Right atrium auricular region (tissue), 2 donors: ENCODE data around the gene GDPGP1. TPM values are rescaled to one million over a fixed set of nuclear protein-coding genes. Genes with fewer than 3 reads are reported as not detected.

Experiments used
- DNase-seq: peaks from one replicate; pipeline ENCODE4 v3.0.0-alpha.2; 2019; ENCODE audit warnings: low spot score
- H3K27ac ChIP-seq, 2 donors: fragments of 200-600 bp; sonication (generic); 1 replicate in 1 of 2; 2 replicates in 1 of 2; pipeline ENCODE4 v1.5.1; 2016 to 2019
- H3K27me3 ChIP-seq, 2 donors: fragments of 200-600 bp; sonication (generic); one replicate each; pipeline versions ENCODE4 v1.5.1 to v1.6.0; 2017 to 2019
- H3K36me3 ChIP-seq: fragments of 200-600 bp; sonication (generic); one replicate; pipeline ENCODE4 v1.5.1; 2016
- H3K4me1 ChIP-seq, 2 donors: fragments of 200-600 bp; sonication (generic); one replicate each; pipeline versions ENCODE4 v1.5.1 to v1.6.0; 2017 to 2019
- H3K4me3 ChIP-seq, 2 donors: fragments of 200-600 bp; sonication (generic); 1 replicate in 1 of 2; 2 replicates in 1 of 2; pipeline ENCODE4 v1.5.1; 2017 to 2019; ENCODE audit warnings: mild to moderate bottlenecking in 1 of 2, moderate library complexity in 1 of 2
- H3K9me3 ChIP-seq, 2 donors: fragments of 200-600 bp; sonication (generic); one replicate each; pipeline ENCODE4 v1.5.1; 2019
- total RNA-seq, 2 donors: library from RNA; depleted of rRNA; stranded (reverse); fragments of >200 nt; gene quantifications; one replicate each; pipeline ENCODE4 v1.1.0, GENCODE V29; 2016
- TF ChIP-seq, protein P1 (sequence below), 2 donors: fragments of 200-600 bp; sonication (generic); IDR thresholded peaks; one replicate each; pipeline ENCODE4 v1.5.1; 2019; ENCODE audit warnings: antibody characterized with exemption in 2 of 2

The GDPGP1 gene
- total RNA-seq, 2 donors from 2014 or later: 8.6 to 16.1 TPM

DNA sequence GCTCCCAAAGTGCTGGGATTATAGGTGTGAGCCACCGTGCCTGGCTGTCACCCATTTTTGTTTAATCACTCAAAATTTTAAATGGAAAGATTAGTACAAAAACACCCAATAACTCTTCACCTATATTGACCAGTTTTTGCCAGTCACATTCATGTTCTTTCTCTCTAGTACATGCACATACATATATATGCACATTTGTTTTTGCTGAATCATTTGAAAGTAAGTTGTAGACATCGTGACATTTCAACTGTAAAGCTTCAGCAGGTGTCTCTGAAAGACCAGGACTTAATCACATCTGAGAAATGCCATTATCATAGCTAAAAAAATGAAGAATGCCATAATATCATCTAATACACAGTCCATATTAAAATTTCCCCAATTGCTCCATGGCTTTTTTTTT lies 39.4 kb upstream of the GDPGP1 start:
- DNase-seq: no peak
- Histone ChIP-seq H3K9me3 (no peaks in the 10 kb centered on the region), H3K27me3 (no peaks in the 10 kb centered on the region), H3K36me3 (no peaks in the 10 kb centered on the region), H3K27ac (no peak overlapping the region), H3K4me3 (no peak overlapping the region), H3K4me1 (peaks cover 0 to 31% of the 10 kb centered on the region in 2 donors)
- TF ChIP-seq, protein P1, sequence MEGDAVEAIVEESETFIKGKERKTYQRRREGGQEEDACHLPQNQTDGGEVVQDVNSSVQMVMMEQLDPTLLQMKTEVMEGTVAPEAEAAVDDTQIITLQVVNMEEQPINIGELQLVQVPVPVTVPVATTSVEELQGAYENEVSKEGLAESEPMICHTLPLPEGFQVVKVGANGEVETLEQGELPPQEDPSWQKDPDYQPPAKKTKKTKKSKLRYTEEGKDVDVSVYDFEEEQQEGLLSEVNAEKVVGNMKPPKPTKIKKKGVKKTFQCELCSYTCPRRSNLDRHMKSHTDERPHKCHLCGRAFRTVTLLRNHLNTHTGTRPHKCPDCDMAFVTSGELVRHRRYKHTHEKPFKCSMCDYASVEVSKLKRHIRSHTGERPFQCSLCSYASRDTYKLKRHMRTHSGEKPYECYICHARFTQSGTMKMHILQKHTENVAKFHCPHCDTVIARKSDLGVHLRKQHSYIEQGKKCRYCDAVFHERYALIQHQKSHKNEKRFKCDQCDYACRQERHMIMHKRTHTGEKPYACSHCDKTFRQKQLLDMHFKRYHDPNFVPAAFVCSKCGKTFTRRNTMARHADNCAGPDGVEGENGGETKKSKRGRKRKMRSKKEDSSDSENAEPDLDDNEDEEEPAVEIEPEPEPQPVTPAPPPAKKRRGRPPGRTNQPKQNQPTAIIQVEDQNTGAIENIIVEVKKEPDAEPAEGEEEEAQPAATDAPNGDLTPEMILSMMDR (IDR thresholded peaks at IDR 0.05): no peak

DNA sequence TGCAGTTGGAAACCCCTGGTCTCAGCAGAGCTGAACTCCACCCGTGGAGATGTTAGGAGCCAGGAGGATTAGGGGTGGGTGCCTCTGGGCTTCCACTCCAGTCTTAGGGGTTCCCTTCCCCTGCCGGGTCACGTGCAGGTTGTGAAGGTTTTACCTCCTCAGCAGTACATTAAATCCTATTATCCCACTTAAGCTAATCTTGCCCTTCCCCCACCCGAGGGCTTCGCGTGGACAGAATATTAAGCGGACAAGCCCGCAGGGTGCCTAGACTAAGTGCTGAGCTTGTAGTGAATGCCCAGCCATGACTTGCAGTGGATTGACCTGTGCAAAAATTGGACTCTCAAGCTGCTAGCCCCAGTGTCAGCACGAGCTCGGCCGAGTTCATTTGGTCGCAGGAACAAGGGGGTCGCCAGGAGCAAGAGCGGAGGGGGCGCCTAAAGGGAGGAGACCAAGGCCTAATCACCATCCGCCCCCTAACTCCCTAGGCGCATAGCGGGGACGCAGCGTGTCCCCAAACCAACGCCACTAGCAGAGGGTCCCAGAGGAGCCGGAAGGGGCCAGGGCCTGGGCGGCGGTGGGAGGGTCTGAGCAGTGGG lies 33.4 kb upstream of the GDPGP1 start:
- no peak for DNase-seq
- Histone ChIP-seq H3K27me3 (no peaks in the 10 kb centered on the region), H3K4me3 (peak overlapping the region; percentile 67 to 84), H3K9me3 (no peaks in the 10 kb centered on the region), H3K27ac (peak overlapping the region; percentile 54 to 76), H3K4me1 (peaks cover 0 to 48% of the 10 kb centered on the region in 2 donors), H3K36me3 (no peaks in the 10 kb centered on the region)
- TF ChIP-seq, protein P1 (IDR thresholded peaks at IDR 0.05): no peak

DNA sequence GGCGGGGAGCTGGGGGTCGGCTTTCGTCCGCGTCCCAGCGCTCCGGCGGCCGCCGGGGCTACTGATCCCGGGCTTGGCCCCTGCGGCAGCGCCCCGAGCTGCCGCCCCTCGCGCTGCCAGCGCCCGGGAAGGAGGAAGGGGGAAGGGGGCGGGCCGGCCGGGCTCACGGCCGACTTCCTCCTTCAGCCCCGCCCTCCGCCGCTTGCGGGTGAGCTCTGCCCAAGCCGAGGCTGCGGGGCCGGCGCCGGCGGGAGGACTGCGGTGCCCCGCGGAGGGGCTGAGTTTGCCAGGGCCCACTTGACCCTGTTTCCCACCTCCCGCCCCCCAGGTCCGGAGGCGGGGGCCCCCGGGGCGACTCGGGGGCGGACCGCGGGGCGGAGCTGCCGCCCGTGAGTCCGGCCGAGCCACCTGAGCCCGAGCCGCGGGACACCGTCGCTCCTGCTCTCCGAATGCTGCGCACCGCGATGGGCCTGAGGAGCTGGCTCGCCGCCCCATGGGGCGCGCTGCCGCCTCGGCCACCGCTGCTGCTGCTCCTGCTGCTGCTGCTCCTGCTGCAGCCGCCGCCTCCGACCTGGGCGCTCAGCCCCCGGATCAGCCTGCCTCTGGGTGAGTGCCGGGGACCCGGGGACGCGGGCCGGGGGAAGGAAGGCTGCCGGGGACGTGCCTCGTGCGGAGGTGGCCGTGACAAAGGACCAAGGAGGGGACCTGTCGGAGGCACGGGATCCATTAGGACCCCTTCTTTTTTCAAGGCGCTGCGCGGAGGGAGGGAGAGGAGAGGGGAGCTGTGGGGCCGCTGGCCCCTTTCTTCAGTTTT lies 32.7 kb upstream of the GDPGP1 start, which contains the start of gene SEMA4B:
Gene SEMA4B, plus strand, starts transcription at position 201 of the 814 bp plus-strand sequence. Its CDS starts 249 bp downstream, at position 450.
- Histone ChIP-seq H3K27ac (peak within 1 kb of the TSS; percentile 54 to 76), H3K4me1 (peaks cover 0 to 55% of the 10 kb centered on the region in 2 donors), H3K27me3 (no peaks in the 10 kb centered on the region), H3K9me3 (no peaks in the 10 kb centered on the region), H3K36me3 (no peaks in the 10 kb centered on the region), H3K4me3 (peak within 1 kb of the TSS; percentile 67 to 84)
- no peak for DNase-seq
- TF ChIP-seq, protein P1 (IDR thresholded peaks at IDR 0.05): peak in 1 of 2 donors; percentile 33

DNA sequence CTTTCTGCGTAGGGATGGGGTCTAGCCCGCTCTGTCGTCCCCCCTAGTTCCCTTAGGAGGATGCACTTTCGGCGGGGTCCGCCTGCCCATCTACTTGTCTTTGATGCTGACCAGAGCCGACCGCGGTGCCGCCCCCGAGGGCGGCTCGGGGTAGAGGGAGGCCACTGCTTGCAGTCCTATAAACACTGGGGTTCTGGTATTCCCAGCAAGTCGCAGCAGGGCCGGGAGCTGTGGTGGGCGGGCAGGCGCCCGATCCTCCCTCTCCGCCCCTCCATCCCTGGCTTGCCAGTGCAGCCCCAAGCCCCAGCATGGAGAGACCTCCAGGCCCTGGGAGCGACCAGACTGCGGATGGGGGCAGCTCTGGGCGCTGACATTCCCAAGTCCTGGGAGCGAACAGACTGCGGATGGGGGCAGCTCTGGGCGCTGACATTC lies 32.0 kb upstream of the GDPGP1 start:
- TF ChIP-seq, protein P1 (IDR thresholded peaks at IDR 0.05): no peak
- peak overlapping the region; percentile 67 to 84 for H3K4me3 ChIP-seq
- H3K9me3 ChIP-seq: no peaks in the 10 kb centered on the region
- no peaks in the 10 kb centered on the region for H3K27me3 ChIP-seq
- DNase-seq: no peak
- peak overlapping the region; percentile 54 to 76 for H3K27ac ChIP-seq
- no peaks in the 10 kb centered on the region for H3K36me3 ChIP-seq
- H3K4me1 ChIP-seq: peaks cover 0 to 61% of the 10 kb centered on the region in 2 donors

DNA sequence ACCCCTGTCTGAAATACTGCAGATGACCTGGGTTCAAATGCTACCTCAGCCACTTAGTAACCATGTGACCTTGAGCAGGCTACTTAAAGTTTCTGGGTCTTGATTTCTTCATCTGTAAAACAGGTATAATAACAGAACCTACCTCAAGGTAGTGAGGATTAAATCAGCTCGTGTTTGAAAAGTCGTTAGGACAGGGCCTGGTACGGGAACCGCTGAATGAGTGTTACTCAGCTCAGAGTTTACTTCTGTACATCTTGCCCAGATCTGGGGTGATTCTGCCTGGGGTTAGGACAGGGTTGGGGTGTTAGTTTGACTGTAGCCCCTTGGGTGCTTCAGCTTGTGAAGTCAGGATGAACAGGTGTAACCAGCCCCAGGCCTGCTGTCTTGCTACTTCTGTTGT lies 31.1 kb upstream of the GDPGP1 start:
- Histone ChIP-seq H3K4me3 (no peak overlapping the region), H3K27ac (no peak overlapping the region), H3K4me1 (peaks cover 0 to 68% of the 10 kb centered on the region in 2 donors)

More for the DNA sequence above, 31.1 kb upstream of the GDPGP1 start:
- Histone ChIP-seq H3K9me3 (no peaks in the 10 kb centered on the region), H3K27me3 (no peaks in the 10 kb centered on the region), H3K36me3 (no peaks in the 10 kb centered on the region)
- TF ChIP-seq, protein P1 (IDR thresholded peaks at IDR 0.05): no peak
- no peak for DNase-seq
